ENCODE results near the gene SCLY. TPM values are rescaled to one million over a fixed set of nuclear protein-coding genes. Genes with fewer than 3 reads are reported as not detected.
A peak's percentile ranks its signal among the peaks of the same experiment; 100 is the strongest.

SCLY gene
- total RNA-seq, 1 experiment from 2014 or later: 28.7 TPM

- CTCF ChIA-PET: no interaction called here
- ATAC-seq: peak; percentile 59
- H3K79me2 ChIP-seq (ENCODE audit: insufficient read depth, low read length): no peaks in the 10 kb centered on the region
These were observed 72.9 kb downstream of the SCLY start for GRCh38 chr2:238133499-238134392.

More at GRCh38 chr2:238133499-238134392, 72.9 kb downstream of the SCLY start:
- Histone ChIP-seq H3K27me3 (ENCODE audit: insufficient read depth, low read length) (no peaks in the 10 kb centered on the region), H3K9ac (ENCODE audit: low read length) (no peak overlapping the region), H2AFZ (ENCODE audit: low read depth, low read length, poor library complexity, severe bottlenecking) (no peak overlapping the region), H3K4me2 (ENCODE audit: low read length) (no peak overlapping the region), H3K4me1 (ENCODE audit: control insufficient read depth in 1 of 2, insufficient read depth in 2 of 2, low read length in 2 of 2) (peaks cover 9 to 11% of the 10 kb centered on the region in 2 experiments), H3K36me3 (ENCODE audit: control insufficient read depth in 1 of 2, insufficient read depth in 2 of 2, low read length in 2 of 2) (no peaks in the 10 kb centered on the region), H4K20me1 (ENCODE audit: insufficient read depth) (no peaks in the 10 kb centered on the region), H3K27ac (ENCODE audit: low read depth, low read length) (no peak overlapping the region), H3K4me3 (replicated peaks in 1 of 2; ENCODE audit: low read depth in 1 of 2, low read length in 2 of 2) (no peak overlapping the region), H3K9me3 (ENCODE audit: control insufficient read depth in 1 of 2, insufficient read depth in 1 of 2, low read depth in 1 of 2, low read length in 2 of 2) (no peaks in the 10 kb centered on the region), H3K9me2 (ENCODE audit: insufficient read depth) (no peaks in the 10 kb centered on the region)
- RAD21 ChIA-PET (ENCODE audit: low non-redundant PET in 1 of 2, low total read pairs in 2 of 2, uncharacterized antibody in 2 of 2, unreplicated experiment in 2 of 2): no interaction called here
- intact Hi-C loops (cut with micrococcal nuclease): no loop called here
- POLR2A ChIA-PET: no interaction called here
- DNase-seq (ENCODE audit: low read depth, low spot score): no peak
- TF ChIP-seq EZH2phosphoT487 (IDR thresholded peaks at IDR 0.05; ENCODE audit: borderline replicate concordance): no peak
- peak in 1 of 3 experiments; percentile 22; a peak in 2 of 6 replicates for TF ChIP-seq CTCF (IDR thresholded peaks at IDR 0.05 in 2 of 3, conservative IDR thresholded peaks at IDR 0.05 in 1 of 3; ENCODE audit: borderline replicate concordance in 1 of 3, insufficient read depth in 1 of 3, low read depth in 2 of 3, low read length in 2 of 3)
- no peak for TF ChIP-seq POLR2A (IDR thresholded peaks at IDR 0.05; ENCODE audit: borderline replicate concordance, extremely low read depth, insufficient read depth, insufficient read length)
- no peak for TF ChIP-seq RAD21 (IDR thresholded peaks at IDR 0.05; ENCODE audit: low read depth)
- BruUV-seq (replicated peaks): no TSS peak
